ENCODE results near the gene SLC4A1. TPM values are rescaled to one million over a fixed set of nuclear protein-coding genes. Genes with fewer than 3 reads are reported as not detected.

SLC4A1 gene
- total RNA-seq, 4 donors from 2014 or later: 0.16 to 1.2 (median 0.56) TPM

- no peak for ATAC-seq (ENCODE audit: low FRiP score)
- TF ChIP-seq CTCF (IDR thresholded peaks at IDR 0.05): no peak
- DNase-seq (ENCODE audit: low spot score): no peak
Measured at GRCh38 chr17:44284024-44284400, 16.1 kb upstream of the SLC4A1 start.

GRCh38 chr17:44283344-44284023 is 15.5 kb upstream of the SLC4A1 start:
- DNase-seq (ENCODE audit: low spot score) (no peak), ATAC-seq (ENCODE audit: low FRiP score) (no peak)
- TF ChIP-seq CTCF (IDR thresholded peaks at IDR 0.05): no peak

- no peak for DNase-seq (ENCODE audit: low spot score)
- ATAC-seq (ENCODE audit: low FRiP score): no peak
- no peak for TF ChIP-seq CTCF (IDR thresholded peaks at IDR 0.05)
Measured at GRCh38 chr17:44282264-44282663, 14.3 kb upstream of the SLC4A1 start.

GRCh38 chr17:44281570-44281969 is 13.6 kb upstream of the SLC4A1 start:
- ATAC-seq (ENCODE audit: low FRiP score) (no peak), DNase-seq (ENCODE audit: low spot score) (no peak)
- no peak for TF ChIP-seq CTCF (IDR thresholded peaks at IDR 0.05)

- TF ChIP-seq CTCF (IDR thresholded peaks at IDR 0.05): no peak
- DNase-seq (ENCODE audit: low spot score) (no peak), ATAC-seq (ENCODE audit: low FRiP score) (no peak)
Measured at GRCh38 chr17:44280392-44280937, 12.5 kb upstream of the SLC4A1 start.

GRCh38 chr17:44279666-44280391 is 11.9 kb upstream of the SLC4A1 start:
- peak; percentile 75 for ATAC-seq (ENCODE audit: low FRiP score)
- DNase-seq (ENCODE audit: low spot score): no peak
- no peak for TF ChIP-seq CTCF (IDR thresholded peaks at IDR 0.05)

- TF ChIP-seq CTCF (IDR thresholded peaks at IDR 0.05): no peak
- ATAC-seq (ENCODE audit: low FRiP score) (no peak), DNase-seq (ENCODE audit: low spot score) (no peak)
Measured at GRCh38 chr17:44279346-44279665, 11.4 kb upstream of the SLC4A1 start.
